HepG2 (cell line): ENCODE measurements around the gene PRKN. TPM values are rescaled to one million over a fixed set of nuclear protein-coding genes. Genes with fewer than 3 reads are reported as not detected.

ENCODE experiments used
- ATAC-seq: fragments of 200-7000 bp; cut with Tn5 transposase; 3 replicates; pipeline ENCODE4 v1.9.1; 2020; ENCODE audit warnings: mild to moderate bottlenecking, moderate library complexity
- BruUV-seq: library from RNA; stranded (reverse); fragments of 400-500 nt; replicated peaks from 2 replicates; lab custom pipeline; 2021; lab: Mats Ljungman, UMichigan
- CTCF ChIA-PET: fragments of 300-600 bp; formaldehyde crosslinking; extraction: SDS; loops from one replicate; lab custom pipeline; 2021; ENCODE audit warnings: low total read pairs, inconsistent platforms, low intra/inter-chr PET ratio; lab: Yijun Ruan, JAX
- POLR2A ChIA-PET: fragments of 350-600 bp; sonication (Branson Sonifier 250); formaldehyde crosslinking; loops from one replicate; lab custom pipeline; 2020; ENCODE audit warnings: antibody characterized with exemption, inconsistent platforms; lab: Yijun Ruan, JAX
- DNase-seq: peaks from one replicate; pipeline ENCODE4 v3.0.0-alpha.2; 2015; ENCODE audit warnings: low spot score
- FAIRE-seq: peaks from 3 replicates; lab custom pipeline; 2011; peaks lifted over from hg19 to GRCh38; lab: Jason Lieb, UNC
- H2AFZ ChIP-seq: one replicate; pipeline ENCODE4 v1.6.1; 2011; ENCODE audit warnings: low read length, inconsistent platforms
- H3K27ac ChIP-seq: fragments of 300-600 bp; 3 replicates; pipeline ENCODE4 v1.8.0; 2011; ENCODE audit warnings: mixed run types, mild to moderate bottlenecking, mixed read lengths, low read length, inconsistent platforms; ENCODE audit not compliant: insufficient read depth; ENCODE audit errors: extremely low read length
- H3K27me3 ChIP-seq, 2 experiments: fragments of 200-600 bp in 1 of 2; 2 replicates in 1 of 2; 3 replicates in 1 of 2; pipeline versions ENCODE4 v1.6.0 to v1.8.0; 2011; ENCODE audit warnings: low read length in 2 of 2, mild to moderate bottlenecking in 2 of 2, moderate library complexity in 2 of 2, inconsistent platforms in 1 of 2; ENCODE audit not compliant: insufficient read depth in 2 of 2, control insufficient read depth in 1 of 2
- H3K36me3 ChIP-seq, 2 experiments: fragments of 200-600 bp in 1 of 2; replicated peaks in 1 of 2; 2 replicates in 1 of 2; 3 replicates in 1 of 2; pipeline versions ENCODE4 v1.5.1 to v1.8.0; 2011; ENCODE audit warnings: low read length in 2 of 2, inconsistent platforms in 1 of 2; ENCODE audit not compliant: insufficient read depth in 2 of 2, control insufficient read depth in 1 of 2
- H3K4me1 ChIP-seq: 2 replicates; pipeline ENCODE4 v1.5.1; 2012; ENCODE audit warnings: low read length, inconsistent platforms; ENCODE audit not compliant: insufficient read depth
- H3K4me2 ChIP-seq: 2 replicates; pipeline ENCODE4 v1.6.0; 2011; ENCODE audit warnings: low read depth, low read length, inconsistent platforms
- H3K4me3 ChIP-seq, 3 experiments: fragments of 200-600 bp in 1 of 3; sonication (generic), shearing (Covaris generic) in 1 of 3; replicated peaks in 1 of 3; 2 replicates each; pipeline ENCODE4 v1.5.1; 2011 to 2016; ENCODE audit warnings: low read length in 3 of 3, inconsistent platforms in 2 of 3, low read depth in 2 of 3, mild to moderate bottlenecking in 2 of 3, control low read depth in 1 of 3, mixed read lengths in 1 of 3; ENCODE audit not compliant: insufficient read depth in 1 of 3
- H3K79me2 ChIP-seq: one replicate; pipeline ENCODE4 v1.6.1; 2011; ENCODE audit warnings: low read length, inconsistent platforms; ENCODE audit not compliant: insufficient read depth
- H3K9ac ChIP-seq: 2 replicates; pipeline ENCODE4 v1.6.0; 2011; ENCODE audit warnings: mild to moderate bottlenecking, low read depth, low read length, inconsistent platforms; ENCODE audit not compliant: insufficient read depth
- H3K9me3 ChIP-seq: 2 replicates; pipeline ENCODE4 v1.5.1; 2012; ENCODE audit warnings: mild to moderate bottlenecking, low read length
- H4K20me1 ChIP-seq: 2 replicates; pipeline ENCODE4 v1.6.0; 2011; ENCODE audit warnings: inconsistent platforms, mild to moderate bottlenecking, low read length, moderate library complexity; ENCODE audit not compliant: insufficient read depth
- CREM ChIP-seq, 2 experiments: sonication (generic) in 1 of 2; formaldehyde crosslinking in 1 of 2; IDR thresholded peaks; 2 replicates each; pipeline versions ENCODE4 v1.4.0 to v1.6.1; 2016 to 2020; ENCODE audit warnings: antibody characterized with exemption in 1 of 2, mild to moderate bottlenecking in 1 of 2, missing genetic modification reagents in 1 of 2
- ELK4 ChIP-seq: sonication (generic); formaldehyde crosslinking; IDR thresholded peaks from 2 replicates; pipeline ENCODE4 v1.9.0; 2021; ENCODE audit warnings: missing genetic modification reagents, borderline replicate concordance
- HOXA7 ChIP-seq: sonication (generic); formaldehyde crosslinking; IDR thresholded peaks from 2 replicates; pipeline ENCODE4 v1.8.1; 2022; ENCODE audit warnings: mild to moderate bottlenecking, missing genetic modification reagents, moderate library complexity
- MLXIP ChIP-seq: sonication (generic); formaldehyde crosslinking; IDR thresholded peaks from 2 replicates; pipeline ENCODE4 v1.9.0; 2021; ENCODE audit warnings: missing genetic modification reagents, borderline replicate concordance
- ONECUT2 ChIP-seq: sonication (generic); formaldehyde crosslinking; IDR thresholded peaks from 2 replicates; pipeline ENCODE4 v1.4.0; 2020; ENCODE audit warnings: missing genetic modification reagents
- RAD51 ChIP-seq: fragments of 450-650 bp; IDR thresholded peaks from 2 replicates; pipeline ENCODE4 v1.6.1; 2016; ENCODE audit warnings: borderline replicate concordance
- RBAK ChIP-seq: sonication (generic); formaldehyde crosslinking; IDR thresholded peaks from 2 replicates; pipeline ENCODE4 v1.5.1; 2020; ENCODE audit warnings: mild to moderate bottlenecking, missing genetic modification reagents
- ZNF770 ChIP-seq: sonication (generic); formaldehyde crosslinking; IDR thresholded peaks from 2 replicates; pipeline ENCODE4 v1.5.0; 2020; ENCODE audit warnings: mild to moderate bottlenecking, missing genetic modification reagents
- ZNF850 ChIP-seq: sonication (generic); formaldehyde crosslinking; conservative IDR thresholded peaks from 2 replicates; pipeline ENCODE4 v1.9.0; 2021; ENCODE audit warnings: mild to moderate bottlenecking, missing genetic modification reagents
- WGBS: methylation state at CpG from one replicate; pipeline ENCODE4 v1.1.6; 2017; ENCODE audit warnings: low lambda C conversion rate; 5-methylcytosine and 5-hydroxymethylcytosine counted together
- in situ Hi-C: cut with HindIII; loops from 2 replicates; pipeline ENCODE4 v1.10.0; 2017; ENCODE audit warnings: low pct_unique_long_range_greater_than_20kb; ENCODE audit not compliant: extremely low pct_ligation_motif_present
- intact Hi-C: fragments of 100-400 bp; cut with micrococcal nuclease; formaldehyde crosslinking; loops from one replicate; pipeline ENCODE4 v1.10.0; 2022; ENCODE audit not compliant: unreplicated experiment
- polyA plus RNA-seq, 8 experiments: library from polyadenylated mRNA; depleted of rRNA in 3 of 8; stranded (reverse) in 7 of 8; unstranded in 1 of 8; fragments of >200 nt; fragmentation: Illumina TruSeq in 4 of 8; extraction: Trizol in 4 of 8; gene quantifications; 2 replicates each; pipeline versions ENCODE4 v1.2.1 to v1.2.3, GENCODE V29; 2011 to 2016; ENCODE audit warnings: low read depth in 4 of 8, missing spikeins in 1 of 8, mixed read lengths in 1 of 8; ENCODE audit not compliant: insufficient read depth in 1 of 8
- total RNA-seq, 5 experiments: library from RNA; depleted of rRNA; stranded (reverse); fragments of >200 nt; fragmentation: Illumina TruSeq; extraction: Trizol; gene quantifications; 2 replicates each; pipeline ENCODE4 v1.2.3, GENCODE V29; 2016; ENCODE audit warnings: low read depth in 1 of 5

PRKN gene
- total and polyA plus RNA-seq, 2 of the 13 experiments (the other 11 are each of a cell fraction or from before 2014, with no cell fraction given), result 0.31 to 0.44 TPM

- in situ Hi-C loops, result no loop called here
- no peaks in the 10 kb centered on the region for H3K4me1 ChIP-seq
- no peaks in the 10 kb centered on the region for H3K36me3 ChIP-seq
- no peaks in the 10 kb centered on the region; the same call in 1 of the 2 replicates for H4K20me1 ChIP-seq
- 51% methylated on average over 15 of the region's 15 CpGs for WGBS
- H3K79me2 ChIP-seq, result no peaks in the 10 kb centered on the region
- H3K4me2 ChIP-seq, result no peak overlapping the region
- H3K9ac ChIP-seq, result no peak overlapping the region
- POLR2A ChIA-PET, result no interaction called here
- no peak overlapping the region for H2AFZ ChIP-seq
- no peak for ATAC-seq
- TF ChIP-seq HOXA7 (no peak), ELK4 (CRISPR knock-in tag) (no peak)
- CTCF ChIA-PET, result no interaction called here
- DNase-seq, result no peak
- FAIRE-seq, result no peak
- no peak overlapping the region for H3K27ac ChIP-seq
- intact Hi-C loops, result no loop called here
- BruUV-seq, result no TSS peak
- peaks cover 0 to 40% of the 10 kb centered on the region in 2 experiments; a peak in 4 of 5 replicates for H3K27me3 ChIP-seq
- no peaks in the 10 kb centered on the region for H3K9me3 ChIP-seq
- H3K4me3 ChIP-seq, result no peak overlapping the region
Observed at GRCh38 chr6:161444464-161444863, 1283.1 kb downstream of the PRKN start.

GRCh38 chr6:161443848-161444247, 1283.7 kb downstream of the PRKN start:
- Histone ChIP-seq H3K27me3 (peaks cover 0 to 42% of the 10 kb centered on the region in 2 experiments; a peak in 4 of 5 replicates), H3K27ac (no peak overlapping the region), H3K79me2 (no peaks in the 10 kb centered on the region), H3K4me2 (no peak overlapping the region), H3K4me1 (no peaks in the 10 kb centered on the region), H4K20me1 (no peaks in the 10 kb centered on the region; the same call in 1 of the 2 replicates), H2AFZ (no peak overlapping the region), H3K36me3 (no peaks in the 10 kb centered on the region), H3K4me3 (no peak overlapping the region), H3K9ac (no peak overlapping the region), H3K9me3 (no peaks in the 10 kb centered on the region)
- FAIRE-seq (no peak), ATAC-seq (no peak), DNase-seq (no peak)
- BruUV-seq, result no TSS peak
- 27% methylated on average over 8 of the region's 8 CpGs for WGBS
- intact Hi-C loops (no loop called here), in situ Hi-C loops (no loop called here)
- ChIA-PET CTCF (no interaction called here), POLR2A (no interaction called here)
- TF ChIP-seq ZNF770 (CRISPR knock-in tag) (no peak), MLXIP (no peak), ZNF850 (CRISPR knock-in tag) (no peak), CREM (IDR thresholded peaks at IDR 0.05) (no peak), CREM (CRISPR knock-in tag; IDR thresholded peaks at IDR 0.05) (no peak), RBAK (CRISPR knock-in tag) (no peak), ONECUT2 (no peak), RAD51 (no peak)
